Upper lobe of right lung (tissue), 1 donor: ENCODE results near the gene RNF157. TPM values are rescaled to one million over a fixed set of nuclear protein-coding genes. Genes with fewer than 3 reads are reported as not detected.
A peak's percentile ranks its signal among the peaks of the same experiment; 100 is the strongest.

Experiments
- ATAC-seq: fragments of 200-7000 bp; cut with Tn5 transposase; one replicate; pipeline ENCODE4 v1.9.1; 2020; ENCODE audit warnings: mild to moderate bottlenecking, moderate library complexity
- DNase-seq: peaks from one replicate; pipeline ENCODE4 v3.0.0-alpha.2; 2020
- H3K27ac ChIP-seq: fragments of 200-600 bp; one replicate; pipeline ENCODE4 v1.8.0; 2022
- H3K27me3 ChIP-seq: fragments of 200-600 bp; one replicate; pipeline ENCODE4 v1.8.0; 2022; ENCODE audit warnings: mild to moderate bottlenecking
- H3K36me3 ChIP-seq: fragments of 200-600 bp; one replicate; pipeline ENCODE4 v1.8.0; 2022
- H3K4me1 ChIP-seq: fragments of 200-600 bp; one replicate; pipeline ENCODE4 v1.8.0; 2022
- H3K4me3 ChIP-seq: fragments of 200-600 bp; one replicate; pipeline ENCODE4 v1.8.0; 2022; ENCODE audit warnings: mild to moderate bottlenecking
- H3K9me3 ChIP-seq: fragments of 200-600 bp; one replicate; pipeline ENCODE4 v1.8.0; 2022
- CTCF ChIP-seq: fragments of 200-600 bp; IDR thresholded peaks from one replicate; pipeline ENCODE4 v1.8.0; 2022; ENCODE audit warnings: antibody characterized with exemption
- intact Hi-C: fragments of 100-400 bp; cut with DNase I; formaldehyde crosslinking; loops from one replicate; pipeline ENCODE4 v1.11.0; 2022
- total RNA-seq: library from RNA; stranded (reverse); fragmentation: NEBNext Ultra II Directional; extraction: Animal tissue kit (Norgen Biotek cat#: 25700); gene quantifications from one replicate; pipeline ENCODE4 v1.2.1, GENCODE V29; 2021
- donor health status: DM: no; HTN: yes; CAD: no; lungs with severe emphysema.

The RNF157 gene
- total RNA-seq, 1 donor from 2014 or later = 3.8 TPM

- H3K36me3 ChIP-seq = no peaks in the 10 kb centered on the region
- peaks cover 6% of the 10 kb centered on the region for H3K27me3 ChIP-seq
- no peak overlapping the region for H3K27ac ChIP-seq
- H3K4me3 ChIP-seq = peak overlapping the region; percentile 8
- DNase-seq (peak; percentile 88), ATAC-seq (peak; percentile 87)
- H3K4me1 ChIP-seq = peaks cover 2% of the 10 kb centered on the region
- intact Hi-C loops = no loop called here
- H3K9me3 ChIP-seq = no peaks in the 10 kb centered on the region
- no peak for TF ChIP-seq CTCF
These were observed 107.5 kb downstream of the RNF157 start for GRCh38 chr17:76132574-76133338.

GRCh38 chr17:76131692-76132573, 108.4 kb downstream of the RNF157 start:
- Histone ChIP-seq H3K27ac (no peak overlapping the region), H3K4me3 (peak overlapping the region; percentile 8), H3K27me3 (no peaks in the 10 kb centered on the region), H3K4me1 (no peaks in the 10 kb centered on the region), H3K36me3 (no peaks in the 10 kb centered on the region), H3K9me3 (no peaks in the 10 kb centered on the region)
- no peak for TF ChIP-seq CTCF
- intact Hi-C loops = no loop called here
- peak; percentile 3 for ATAC-seq
- no peak for DNase-seq

GRCh38 chr17:76131051-76131691, 109.1 kb downstream of the RNF157 start:
- Histone ChIP-seq H3K36me3 (no peaks in the 10 kb centered on the region), H3K4me3 (no peak overlapping the region), H3K27ac (no peak overlapping the region), H3K9me3 (no peaks in the 10 kb centered on the region), H3K27me3 (no peaks in the 10 kb centered on the region), H3K4me1 (no peaks in the 10 kb centered on the region)
- DNase-seq = no peak
- ATAC-seq = no peak
- TF ChIP-seq CTCF = no peak
- intact Hi-C loops = no loop called here

GRCh38 chr17:76130473-76130872, 109.8 kb downstream of the RNF157 start:
- Histone ChIP-seq H3K4me1 (no peaks in the 10 kb centered on the region), H3K36me3 (no peaks in the 10 kb centered on the region), H3K9me3 (no peaks in the 10 kb centered on the region), H3K27me3 (no peaks in the 10 kb centered on the region), H3K27ac (no peak overlapping the region), H3K4me3 (no peak overlapping the region)
- intact Hi-C loops = no loop called here
- DNase-seq (no peak), ATAC-seq (no peak)
- TF ChIP-seq CTCF = no peak

GRCh38 chr17:76125922-76126321, 114.4 kb downstream of the RNF157 start:
- no peak for ATAC-seq
- no peak for TF ChIP-seq CTCF
- Histone ChIP-seq H3K36me3 (no peaks in the 10 kb centered on the region), H3K27me3 (no peaks in the 10 kb centered on the region), H3K4me1 (peaks cover 6% of the 10 kb centered on the region), H3K27ac (no peak overlapping the region), H3K9me3 (no peaks in the 10 kb centered on the region), H3K4me3 (no peak overlapping the region)
- intact Hi-C loops = loop anchor here (10.0 kb wide), 1 partner anchor 59 kb away; no protein-coding TSS in a partner anchor
- DNase-seq = no peak
